ENCODE measurements around the gene GRIK3.

DNA sequence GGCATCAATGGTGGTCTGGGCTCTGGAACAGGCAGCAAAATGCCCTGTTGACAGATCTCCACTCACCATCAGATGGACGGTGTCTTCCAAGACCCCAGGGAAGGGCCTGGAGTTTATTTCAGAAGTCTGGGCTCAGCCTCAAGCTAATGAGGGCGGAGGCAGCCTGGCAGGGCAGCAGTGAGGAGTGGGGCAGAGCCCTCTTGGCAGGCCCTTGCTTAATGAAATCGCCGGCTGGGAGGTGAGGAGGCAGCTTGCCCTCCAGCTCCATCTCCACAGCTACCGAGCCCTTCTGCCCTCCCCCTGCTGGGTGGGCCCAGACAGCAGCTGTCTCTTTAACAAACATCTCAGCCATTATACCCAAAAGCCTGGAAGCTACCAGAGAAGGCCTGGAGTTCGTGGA is 22.0 kb upstream of the GRIK3 start:
- TF ChIP-seq, protein P1, sequence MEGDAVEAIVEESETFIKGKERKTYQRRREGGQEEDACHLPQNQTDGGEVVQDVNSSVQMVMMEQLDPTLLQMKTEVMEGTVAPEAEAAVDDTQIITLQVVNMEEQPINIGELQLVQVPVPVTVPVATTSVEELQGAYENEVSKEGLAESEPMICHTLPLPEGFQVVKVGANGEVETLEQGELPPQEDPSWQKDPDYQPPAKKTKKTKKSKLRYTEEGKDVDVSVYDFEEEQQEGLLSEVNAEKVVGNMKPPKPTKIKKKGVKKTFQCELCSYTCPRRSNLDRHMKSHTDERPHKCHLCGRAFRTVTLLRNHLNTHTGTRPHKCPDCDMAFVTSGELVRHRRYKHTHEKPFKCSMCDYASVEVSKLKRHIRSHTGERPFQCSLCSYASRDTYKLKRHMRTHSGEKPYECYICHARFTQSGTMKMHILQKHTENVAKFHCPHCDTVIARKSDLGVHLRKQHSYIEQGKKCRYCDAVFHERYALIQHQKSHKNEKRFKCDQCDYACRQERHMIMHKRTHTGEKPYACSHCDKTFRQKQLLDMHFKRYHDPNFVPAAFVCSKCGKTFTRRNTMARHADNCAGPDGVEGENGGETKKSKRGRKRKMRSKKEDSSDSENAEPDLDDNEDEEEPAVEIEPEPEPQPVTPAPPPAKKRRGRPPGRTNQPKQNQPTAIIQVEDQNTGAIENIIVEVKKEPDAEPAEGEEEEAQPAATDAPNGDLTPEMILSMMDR (IDR thresholded peaks at IDR 0.05; ENCODE audit: low read depth, low read length), result no peak
- no peak for TF ChIP-seq EZH2phosphoT487 (IDR thresholded peaks at IDR 0.05; ENCODE audit: low read depth)
